Stimulated activated CD4-positive, alpha-beta T cell treated with anti-CD3 and anti-CD28 coated beads, Interleukin-1b, Interleukin-23, amount 100 ng/mL, for 48 hours (primary cell): ENCODE data around the gene UGCG.
"Not testable (repeated sequence)": the region's sequence is repeated elsewhere in the genome, so short reads cannot be mapped to it uniquely, and the experiment has no call there.

Source experiments
- DNase-seq: peaks from one replicate; pipeline ENCODE4 v3.0.0-alpha.2; 2020

Gene UGCG

DNA sequence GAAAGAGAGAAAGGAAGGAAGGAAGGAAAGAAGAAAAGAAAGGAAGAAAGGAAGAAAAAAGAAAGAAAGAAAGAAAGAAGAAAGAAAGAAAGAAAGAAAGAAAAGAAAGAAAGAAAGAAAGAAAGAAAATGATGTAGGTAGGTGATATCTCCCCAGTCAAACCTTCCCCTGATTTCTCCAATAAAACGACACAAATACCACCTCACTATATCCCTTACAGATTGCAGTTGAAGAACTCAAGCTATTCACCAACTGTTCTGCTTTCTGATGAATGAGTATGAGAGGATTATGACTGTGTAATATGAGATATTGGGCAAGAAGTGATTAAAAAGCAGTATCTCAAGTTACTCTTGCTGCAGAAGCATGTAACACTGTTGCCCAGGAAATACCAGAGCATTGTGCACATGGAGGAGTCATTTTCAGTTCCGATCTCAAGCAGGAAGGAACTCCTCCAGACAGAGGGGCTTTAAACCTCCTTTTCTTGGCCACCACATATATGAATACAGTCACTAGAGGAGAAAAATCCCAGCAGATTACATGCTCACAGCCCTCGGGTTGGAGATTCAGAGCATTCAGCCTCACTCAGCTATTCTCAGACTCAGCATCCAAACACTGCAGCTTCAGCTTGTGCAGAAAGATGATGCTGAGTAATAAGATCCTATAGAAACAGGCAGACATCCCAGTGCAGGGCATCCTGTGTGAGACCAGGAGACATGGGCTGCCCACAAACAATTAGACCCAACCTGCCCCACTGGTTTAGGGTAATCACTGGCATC, 61.4 kb downstream of the UGCG start:
- peak; percentile 50 for DNase-seq

DNA sequence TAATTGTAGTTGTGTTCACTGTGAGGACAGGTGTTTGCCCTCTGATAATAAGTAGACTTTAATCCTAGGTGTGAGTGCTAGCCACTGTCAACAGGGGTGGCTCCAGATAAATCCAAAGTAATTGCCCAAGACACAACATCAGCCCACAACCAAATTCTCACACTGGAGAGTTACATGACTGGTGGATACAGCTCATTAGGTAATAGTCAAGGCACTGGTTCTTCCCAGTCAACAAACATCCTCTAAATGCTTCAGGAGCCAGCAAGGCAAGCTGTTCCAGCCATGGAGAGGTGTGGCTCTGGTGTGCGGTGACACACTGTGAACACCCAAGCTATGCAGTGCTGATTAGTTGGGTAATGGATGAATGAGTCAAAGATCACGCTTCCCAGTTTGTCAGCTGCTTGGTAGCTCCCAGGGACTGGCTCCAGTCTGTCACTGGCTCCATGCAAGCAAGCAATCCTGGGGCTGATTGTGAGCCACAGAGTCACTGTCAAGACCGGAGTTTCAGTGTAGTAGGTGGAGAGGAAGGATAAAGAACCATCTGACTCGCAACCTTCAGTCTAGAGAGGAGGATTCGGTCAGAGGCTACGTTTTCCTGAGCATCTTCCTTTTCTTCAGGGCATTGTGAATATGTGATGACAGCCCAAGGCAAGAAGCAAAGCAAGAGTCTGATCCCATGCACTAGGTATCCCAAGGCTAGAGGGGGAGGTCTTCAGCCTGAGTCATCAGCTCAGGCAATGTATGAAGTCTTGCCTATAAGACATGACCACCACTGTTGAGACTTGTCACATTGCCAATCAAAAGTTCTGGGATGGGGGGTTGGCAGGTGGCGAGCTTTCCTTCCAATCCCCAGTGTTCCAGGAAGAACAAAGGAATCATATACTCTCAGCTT, 63.1 kb downstream of the UGCG start:
- no peak for DNase-seq

DNA sequence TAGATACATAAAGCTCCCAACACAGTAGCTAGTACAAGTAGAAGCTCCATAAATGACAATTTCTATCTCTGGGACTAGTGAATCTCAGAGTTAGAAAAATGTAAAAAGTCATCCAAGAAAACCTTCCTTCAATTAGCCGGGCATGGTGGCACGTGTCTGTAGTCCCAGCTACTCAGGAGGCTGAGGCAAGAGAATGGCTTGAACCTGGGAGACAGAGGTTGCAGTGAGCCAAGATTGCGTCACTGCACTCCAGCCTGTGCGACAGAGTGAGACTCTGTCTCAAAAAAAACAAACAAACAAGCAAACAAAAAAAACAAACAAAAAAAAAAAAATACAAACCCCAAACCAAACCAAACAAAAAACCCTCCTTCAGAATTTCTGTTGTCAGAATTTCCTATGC, 63.9 kb downstream of the UGCG start:
- DNase-seq: not testable (repeated sequence)

DNA sequence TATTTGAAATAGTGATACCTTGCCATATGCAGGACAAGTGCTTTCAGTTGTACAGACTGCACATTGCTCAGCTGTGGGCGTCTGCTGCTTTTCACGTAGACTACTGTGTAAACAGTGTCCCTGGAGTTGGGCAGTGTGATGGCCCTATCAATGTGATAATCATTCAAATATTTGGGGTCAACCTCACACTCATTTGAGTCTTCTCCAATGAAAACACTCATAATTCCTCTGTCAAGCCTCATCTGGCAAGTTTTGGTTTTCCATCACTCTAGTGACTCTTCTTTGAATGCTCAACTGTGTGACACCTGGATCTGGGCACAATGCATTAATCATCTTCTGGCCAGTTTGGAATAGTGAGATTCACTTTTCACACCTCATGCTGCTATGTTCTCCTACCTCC, 64.4 kb downstream of the UGCG start:
- DNase-seq: no peak

DNA sequence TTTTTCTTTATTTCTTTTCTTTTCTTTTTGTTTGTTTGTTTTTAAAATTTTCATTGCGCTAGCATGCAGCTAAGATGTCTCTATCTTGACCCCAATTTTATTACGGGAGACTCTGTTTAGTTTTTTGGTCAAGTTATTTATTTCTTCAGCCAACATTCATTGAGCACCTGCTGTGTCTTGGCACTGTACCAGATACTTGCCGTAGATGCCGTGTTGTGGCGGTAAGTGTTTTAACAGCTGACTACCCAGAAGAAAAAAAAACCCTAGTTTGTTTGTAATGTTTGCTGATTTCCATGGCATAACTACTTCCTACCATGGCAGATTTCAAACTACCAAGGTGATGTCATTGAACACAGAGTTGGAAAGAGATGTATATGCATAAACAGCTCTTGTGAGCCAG, 65.0 kb downstream of the UGCG start:
- no peak for DNase-seq

DNA sequence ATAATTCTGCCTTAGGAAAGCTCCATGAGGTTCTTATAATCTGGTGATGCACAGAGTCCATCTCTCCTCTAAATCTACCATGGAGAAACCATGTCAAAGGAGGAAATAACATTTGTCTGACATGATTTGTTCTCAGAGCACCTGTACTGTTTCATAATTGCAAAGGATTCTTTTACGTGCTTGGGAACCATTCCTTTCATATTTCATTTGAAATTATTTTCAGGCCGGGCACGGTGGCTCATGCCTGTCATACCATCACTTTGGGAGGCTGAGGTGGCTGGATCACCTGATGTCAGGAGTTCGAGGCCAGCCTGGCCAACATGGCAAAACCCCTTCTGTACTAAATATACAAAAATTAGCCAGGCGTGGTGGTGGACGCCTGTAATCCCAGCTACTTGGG, 65.4 kb downstream of the UGCG start:
- DNase-seq: no peak

DNA sequence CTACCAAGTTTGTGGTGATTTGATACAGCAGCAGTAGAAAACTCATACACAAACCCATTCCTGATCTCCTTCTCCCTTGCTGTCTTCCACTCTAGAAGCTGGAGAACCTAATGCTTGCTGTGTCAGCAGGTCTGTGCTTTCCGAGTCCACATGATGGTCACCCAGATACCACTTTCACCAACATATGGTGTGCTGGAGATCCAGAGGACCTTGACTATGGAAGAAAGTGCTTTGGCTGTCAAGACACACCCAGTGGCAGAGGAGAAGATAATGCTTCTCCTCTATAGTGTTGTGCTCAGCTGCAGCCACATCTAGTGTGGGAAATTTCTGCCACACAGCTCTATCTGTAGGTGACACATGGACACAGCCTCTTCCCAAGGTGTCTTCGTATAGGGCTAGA, 67.4 kb downstream of the UGCG start:
- no peak for DNase-seq

DNA sequence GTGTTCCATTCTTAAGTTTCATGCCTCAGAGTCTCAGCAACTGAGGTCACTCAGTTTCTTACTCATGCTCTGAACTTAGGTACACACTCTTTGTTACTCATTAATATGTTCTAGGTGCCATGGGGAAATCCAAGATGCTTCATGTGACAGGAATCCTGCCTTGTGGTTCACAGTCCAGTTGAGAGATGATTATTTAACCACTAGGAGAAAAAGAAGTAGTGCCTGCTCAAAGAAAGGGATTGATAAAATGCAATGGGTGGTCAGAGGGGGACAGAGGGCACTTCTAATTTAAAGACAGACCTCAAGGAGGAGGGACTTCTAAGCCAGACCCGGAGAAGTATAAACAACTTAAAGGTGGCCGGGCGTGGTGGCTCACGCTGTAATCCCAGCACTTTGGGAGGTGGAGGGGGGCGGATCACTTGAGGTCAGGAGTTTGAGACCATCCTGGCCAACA, 69.0 kb downstream of the UGCG start:
- peak; percentile 29 for DNase-seq

DNA sequence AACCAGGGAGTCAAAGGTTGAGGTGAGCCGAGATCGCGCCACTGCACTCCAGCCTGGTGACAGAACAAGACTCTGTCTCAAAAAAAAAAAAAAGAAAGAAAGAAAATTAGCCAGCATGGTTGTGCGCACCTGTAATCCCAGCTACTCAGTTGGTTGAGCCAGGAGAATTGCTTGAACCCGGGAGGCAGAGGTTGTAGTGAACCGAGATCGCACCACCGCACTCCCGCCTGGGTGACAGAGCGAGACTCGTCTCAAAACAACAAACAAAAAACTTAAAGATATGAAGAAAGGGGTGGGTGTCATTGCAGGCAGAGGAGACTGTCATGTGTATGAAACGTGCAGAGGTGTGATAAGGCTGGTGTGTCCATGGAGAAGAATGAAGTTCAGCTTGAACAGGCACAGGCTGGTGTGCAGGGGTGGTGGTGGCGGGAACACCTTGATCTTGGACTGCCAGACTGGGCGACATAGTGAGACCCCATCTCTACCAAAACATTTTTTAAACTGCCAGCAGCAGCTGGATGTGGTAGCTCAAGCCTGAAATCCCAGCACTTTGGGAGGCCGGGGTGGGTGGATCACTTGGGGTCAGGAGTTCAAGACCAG, 69.6 kb downstream of the UGCG start:
- no peak for DNase-seq

DNA sequence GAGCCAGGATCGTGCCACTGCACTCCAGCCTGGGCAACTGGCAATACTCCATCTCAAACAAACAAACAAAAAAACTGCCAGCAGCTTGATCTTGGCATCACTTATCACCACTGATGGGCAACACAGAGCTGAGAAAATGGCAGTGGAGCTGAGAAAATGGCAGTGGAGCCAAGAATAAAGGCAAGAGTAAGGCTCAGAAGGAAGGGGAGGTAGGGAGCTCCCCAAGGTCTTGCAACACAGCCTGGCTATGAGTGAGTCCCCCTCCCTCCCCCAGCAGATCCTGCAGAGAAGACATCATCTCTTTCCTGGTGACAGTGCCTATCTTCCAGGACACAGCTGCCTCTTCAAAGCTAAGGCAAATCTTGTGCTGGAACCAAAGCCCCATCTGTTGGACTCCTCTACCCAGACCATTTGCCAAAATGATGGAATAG, 70.3 kb downstream of the UGCG start:
- peak; percentile 19 for DNase-seq

DNA sequence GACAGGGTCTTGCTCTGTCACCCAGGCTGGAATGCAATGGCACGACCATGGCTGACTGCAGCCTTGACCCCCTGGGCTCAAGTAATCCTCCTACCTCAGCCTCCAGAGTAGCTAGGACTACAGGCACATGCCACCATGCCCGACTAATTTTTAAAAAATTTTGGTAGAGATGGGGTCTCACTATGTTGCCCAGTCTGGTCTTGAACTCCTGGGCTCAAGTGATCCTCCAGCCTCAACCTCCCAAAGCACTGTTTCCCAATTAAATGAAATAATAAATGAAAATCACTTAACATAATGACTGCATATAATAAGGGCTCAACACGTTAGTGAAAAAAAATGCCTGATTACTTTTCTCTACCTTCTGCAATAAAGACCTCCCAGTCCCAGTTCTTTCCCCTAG, 71.0 kb downstream of the UGCG start:
- DNase-seq: no peak

DNA sequence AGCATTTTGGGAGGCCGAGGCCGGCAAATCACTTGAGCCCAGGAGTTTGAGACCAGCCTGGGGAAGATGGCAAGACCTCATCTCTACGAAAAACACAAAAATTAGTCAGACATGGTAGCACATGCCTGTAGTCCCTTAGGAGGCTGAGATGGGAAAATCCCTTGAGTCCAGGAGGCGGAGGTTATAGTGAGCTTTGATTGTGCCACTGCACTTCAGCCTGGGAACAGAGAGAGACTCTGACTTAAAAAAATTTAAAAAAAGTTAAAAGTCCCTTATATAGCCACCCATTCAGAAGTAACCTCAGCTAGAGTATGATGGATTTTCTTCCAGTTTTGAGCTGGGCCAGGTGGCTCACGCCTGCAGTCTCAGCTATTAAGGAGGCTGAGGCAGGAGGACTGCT, 72.4 kb downstream of the UGCG start:
- DNase-seq: no peak

DNA sequence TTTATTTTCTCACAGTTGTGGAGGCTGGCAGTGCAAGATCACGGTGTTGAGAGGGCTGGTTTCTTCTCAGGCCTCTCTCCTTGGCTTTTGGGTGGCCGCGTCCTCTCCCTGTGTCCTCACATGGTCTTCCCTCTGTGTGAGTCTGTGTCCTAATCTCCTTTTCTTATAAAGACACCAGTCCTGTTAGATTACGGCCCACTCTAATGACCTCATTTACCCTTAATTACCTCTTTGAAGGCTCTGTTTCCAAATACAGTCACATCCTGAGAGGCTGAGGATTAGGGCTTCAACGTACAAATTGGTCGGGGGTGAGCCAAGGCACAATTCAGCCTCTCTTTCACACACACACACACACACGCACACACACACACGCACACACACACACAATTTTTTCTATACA, 73.0 kb downstream of the UGCG start:
- no peak for DNase-seq

DNA sequence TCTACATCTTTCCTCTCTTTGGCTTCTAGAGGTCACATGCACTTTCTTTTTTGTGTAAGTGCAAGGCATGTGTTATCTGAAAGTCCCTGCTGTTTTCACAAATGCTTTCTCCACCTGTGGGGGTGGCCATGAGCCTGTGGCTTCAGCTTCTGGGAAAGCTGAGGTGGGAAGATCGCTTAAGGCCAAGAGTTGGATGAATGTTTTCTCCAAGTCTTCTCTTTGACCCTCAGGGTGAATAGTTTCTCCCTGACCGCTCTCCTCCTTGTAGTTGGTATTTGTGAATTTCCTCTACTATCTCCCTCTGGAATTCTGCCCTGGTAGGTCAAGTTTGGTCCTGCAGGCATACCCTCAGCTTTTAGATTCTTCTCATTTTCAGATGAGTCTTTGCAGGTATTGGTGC, 74.2 kb downstream of the UGCG start:
- DNase-seq: no peak

DNA sequence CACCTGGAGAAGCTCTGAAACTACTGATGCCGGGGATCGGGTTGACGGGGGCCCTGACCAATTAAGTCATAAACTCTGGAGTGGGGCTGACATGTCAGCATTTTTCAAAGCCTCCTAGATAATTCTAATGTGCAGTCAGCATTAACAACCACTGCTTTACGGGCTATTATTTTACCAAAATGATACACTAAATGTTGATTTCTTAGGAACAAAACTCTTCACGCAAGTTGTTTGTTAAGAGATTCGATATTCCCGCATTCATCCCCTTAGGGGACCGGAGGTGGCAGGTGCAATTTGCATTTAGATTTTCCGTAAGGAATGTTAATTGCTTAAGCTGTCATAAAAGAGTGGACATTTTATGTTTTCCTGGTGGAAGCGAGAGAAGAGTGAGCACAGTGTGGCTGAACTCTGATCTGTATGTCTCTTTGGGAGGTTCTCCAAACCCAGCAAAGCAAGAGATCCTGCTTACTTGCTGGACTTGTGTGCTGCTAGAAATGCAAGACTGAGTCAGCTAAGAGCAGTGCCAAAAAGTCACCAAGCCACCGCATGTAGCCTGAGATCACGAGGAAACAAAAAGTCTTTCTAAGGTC, 77.6 kb downstream of the UGCG start:
- DNase-seq: no peak

DNA sequence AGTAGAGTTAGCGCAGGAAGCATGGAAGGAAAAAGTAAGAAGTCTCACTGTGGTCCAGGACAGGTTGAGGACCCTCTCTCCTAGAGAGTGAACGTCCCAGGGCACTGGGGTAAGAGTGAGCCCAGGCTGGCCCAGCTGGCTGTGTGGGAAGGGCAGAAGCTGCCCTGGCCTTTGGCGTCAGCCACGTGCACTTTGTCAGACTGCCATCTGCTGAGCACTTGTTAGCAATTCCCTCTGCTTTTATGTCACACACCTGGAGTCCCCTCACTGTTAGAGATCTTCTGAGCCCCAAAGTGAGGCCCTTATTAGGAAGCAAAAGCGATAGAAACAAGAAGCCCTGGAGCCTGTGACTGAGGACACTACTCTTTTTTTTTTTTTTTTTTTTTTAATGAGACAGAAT, 79.1 kb downstream of the UGCG start:
- no peak for DNase-seq

DNA sequence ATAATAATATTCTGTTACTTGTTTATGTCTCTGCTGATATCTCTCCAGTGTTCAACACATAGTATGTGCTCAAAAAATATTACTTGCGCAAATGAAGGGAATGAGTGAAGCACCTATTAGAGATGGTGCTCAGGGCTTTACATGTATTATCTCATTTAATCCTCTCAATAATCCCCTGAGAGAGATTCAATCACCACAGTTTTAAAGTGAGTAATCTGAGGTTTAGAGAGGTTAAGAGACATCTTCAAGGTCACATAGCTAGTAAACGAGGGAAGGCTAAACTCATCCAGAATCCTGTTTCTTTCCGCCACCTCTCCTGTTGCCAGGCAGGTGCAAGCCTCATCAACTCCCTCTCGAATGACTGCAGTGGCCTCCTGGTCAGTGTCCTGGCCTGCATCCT, 82.0 kb downstream of the UGCG start:
- no peak for DNase-seq

DNA sequence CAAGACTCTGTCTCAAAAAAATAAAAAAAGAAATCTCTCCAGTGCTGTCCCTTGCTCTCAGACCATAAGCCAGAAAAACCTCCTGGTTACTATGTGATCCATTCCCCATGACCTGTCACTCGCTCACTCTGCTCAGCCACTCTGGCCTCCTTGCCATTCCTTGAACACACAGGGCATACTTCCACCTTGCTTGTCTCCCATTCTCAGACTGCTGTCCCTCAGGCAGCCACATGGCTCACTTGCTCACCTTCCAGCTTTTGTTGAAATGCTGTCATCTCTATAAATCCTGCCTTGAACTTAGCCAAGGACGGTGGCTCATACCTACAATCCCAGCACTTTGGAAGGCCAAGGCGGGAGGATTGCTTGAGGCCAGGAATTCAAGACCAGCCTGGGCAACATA, 82.9 kb downstream of the UGCG start:
- DNase-seq: no peak

DNA sequence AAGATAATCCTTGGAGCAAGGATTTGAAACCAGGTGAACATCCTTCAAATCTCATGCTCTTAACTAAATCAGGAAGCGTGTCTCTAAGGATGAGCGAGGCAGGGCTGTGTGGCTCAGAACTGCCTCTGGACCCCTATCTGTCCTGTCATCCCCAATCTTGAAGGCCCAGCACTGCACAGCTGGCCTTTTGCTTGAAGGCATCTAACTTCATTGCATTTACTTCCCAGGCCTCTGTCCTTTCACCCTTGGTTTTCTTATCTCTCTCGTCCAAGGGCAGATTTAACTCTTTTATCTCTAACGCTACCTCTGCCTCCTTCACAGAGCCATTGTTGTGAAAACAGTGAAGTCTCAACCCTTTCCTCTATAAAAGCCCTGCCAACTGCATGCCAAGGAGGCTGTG, 83.8 kb downstream of the UGCG start:
- no peak for DNase-seq

DNA sequence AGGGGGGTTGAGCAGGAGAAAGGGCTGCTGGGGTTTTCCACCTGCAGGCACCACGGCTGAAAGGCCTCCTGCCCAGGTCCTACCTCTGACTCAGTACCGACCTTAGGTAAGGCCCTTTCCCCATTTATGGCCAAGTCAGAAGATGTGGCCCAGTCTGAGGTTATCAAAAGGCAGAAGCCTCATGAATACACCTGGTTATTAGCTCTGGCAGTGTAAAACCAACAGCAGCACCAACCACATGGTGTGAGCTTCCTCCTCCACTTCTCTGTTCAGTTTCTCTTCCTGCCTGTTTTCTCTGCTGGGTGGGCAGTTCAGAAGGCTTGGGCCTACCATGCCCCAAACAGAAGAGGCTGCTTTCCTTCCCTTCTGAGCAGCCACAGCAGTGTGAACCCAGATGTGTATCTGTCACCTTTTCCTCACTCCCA, 86.9 kb downstream of the UGCG start:
- DNase-seq: no peak

DNA sequence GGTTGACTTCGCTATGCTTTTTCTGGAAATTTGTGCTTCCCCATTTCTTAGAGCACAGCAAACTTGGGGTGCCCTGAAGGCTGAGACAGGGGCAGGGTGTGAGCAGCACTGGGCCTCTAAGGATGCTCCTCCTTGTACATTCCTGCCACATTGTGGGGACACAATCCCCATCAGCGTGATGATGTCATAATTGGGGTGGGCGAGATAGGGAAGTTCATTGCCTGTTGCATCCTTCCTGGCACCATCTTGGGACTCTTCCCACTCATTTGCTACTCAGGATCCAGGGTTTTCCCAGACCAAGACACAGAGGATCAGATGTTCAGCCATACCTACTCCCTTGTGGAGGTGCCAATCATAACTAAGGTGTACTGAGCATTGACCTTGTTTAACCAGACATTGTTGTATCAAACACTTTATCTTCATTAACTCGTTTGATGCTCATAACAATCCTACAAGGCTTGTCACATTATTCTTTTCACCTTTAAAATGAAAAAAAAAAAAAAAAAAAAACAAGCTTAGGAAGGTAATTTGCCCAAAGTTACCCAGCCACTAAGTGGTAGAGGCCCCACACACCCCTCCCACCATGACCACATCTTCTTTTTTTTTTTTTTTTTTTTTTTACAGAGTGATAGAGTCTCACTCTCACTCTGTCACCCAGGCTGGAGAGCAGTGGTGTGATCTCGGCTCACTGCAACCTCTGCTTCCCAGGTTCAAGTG, 87.6 kb downstream of the UGCG start:
- DNase-seq: no peak
